Smooth muscle cell (in vitro differentiated cells): ENCODE results near the gene MEF2A. TPM values are rescaled to one million over a fixed set of nuclear protein-coding genes. Genes with fewer than 3 reads are reported as not detected.

Source experiments
- DNase-seq: peaks from one replicate; lab custom pipeline; 2025; ENCODE audit not compliant: unreplicated experiment; lab: John Stamatoyannopoulos, UW
- H2AFZ ChIP-seq: fragments of 200-600 bp; sonication (generic); 2 replicates; pipeline ENCODE4 v1.6.0; 2016; ENCODE audit warnings: antibody characterized with exemption, low read depth, mild to moderate bottlenecking
- H3F3A ChIP-seq: fragments of 200-600 bp; sonication (generic); 2 replicates; pipeline ENCODE4 v1.6.0; 2017; ENCODE audit warnings: antibody characterized with exemption, low read depth
- H3K27ac ChIP-seq: fragments of 200-600 bp; sonication (generic); 2 replicates; pipeline ENCODE4 v1.5.1; 2016; ENCODE audit warnings: low read depth, mild to moderate bottlenecking
- H3K27me3 ChIP-seq: fragments of 200-600 bp; sonication (generic); 2 replicates; pipeline ENCODE4 v1.6.1; 2016; ENCODE audit warnings: low read depth, mild to moderate bottlenecking
- H3K36me3 ChIP-seq: fragments of 200-600 bp; sonication (generic); 2 replicates; pipeline ENCODE4 v1.5.1; 2016; ENCODE audit warnings: low read depth
- H3K4me1 ChIP-seq: fragments of 200-600 bp; sonication (generic); 2 replicates; pipeline ENCODE4 v1.5.1; 2016; ENCODE audit warnings: low read depth
- H3K4me2 ChIP-seq: fragments of 200-600 bp; sonication (generic); 2 replicates; pipeline ENCODE4 v1.6.0; 2016; ENCODE audit warnings: mild to moderate bottlenecking
- H3K4me3 ChIP-seq: fragments of 200-600 bp; sonication (generic); 2 replicates; pipeline ENCODE4 v1.5.1; 2016; ENCODE audit warnings: mild to moderate bottlenecking
- H3K79me2 ChIP-seq: fragments of 200-600 bp; sonication (generic); 2 replicates; pipeline ENCODE4 v1.6.0; 2016; ENCODE audit warnings: low read depth, mild to moderate bottlenecking
- H3K9ac ChIP-seq: fragments of 200-600 bp; sonication (generic); 2 replicates; pipeline ENCODE4 v1.6.0; 2016; ENCODE audit warnings: low read depth
- H3K9me3 ChIP-seq: fragments of 200-600 bp; sonication (generic); replicated peaks from 2 replicates; pipeline ENCODE4 v1.5.1; 2016; ENCODE audit warnings: low read depth
- H4K20me1 ChIP-seq: fragments of 200-600 bp; sonication (generic); 2 replicates; pipeline ENCODE4 v1.6.0; 2016; ENCODE audit warnings: low read depth
- WGBS: methylation state at CpG from one replicate; pipeline ENCODE4 v1.1.7; 2016; ENCODE audit warnings: low lambda C conversion rate; 5-methylcytosine and 5-hydroxymethylcytosine counted together
- polyA plus RNA-seq: library from polyadenylated mRNA; unstranded; fragments of >200 nt; fragmentation: Nextera tagmentation; extraction: Ambion mirVana; gene quantifications from 2 replicates; pipeline ENCODE4 v1.2.1, GENCODE V29; 2016
- total RNA-seq: library from RNA; depleted of rRNA; stranded (reverse); fragments of >200 nt; gene quantifications from 2 replicates; pipeline ENCODE4 v1.2.3, GENCODE V29; 2014
- TF ChIP-seq, protein P1 (sequence below): fragments of 200-600 bp; sonication (generic); IDR thresholded peaks from 2 replicates; pipeline ENCODE4 v1.5.1; 2017; ENCODE audit warnings: borderline replicate concordance, mild to moderate bottlenecking, antibody characterized with exemption; ENCODE audit not compliant: insufficient read depth, poor library complexity, severe bottlenecking

Gene MEF2A
- total and polyA plus RNA-seq, 2 experiments from 2014 or later: 12.3 to 75.8 TPM

GRCh38 chr15:99613887-99614647 is 48.3 kb downstream of the MEF2A start:
- WGBS: 97% methylated on average over 6 of the region's 6 CpGs
- Histone ChIP-seq H4K20me1 (peaks cover 91% of the 10 kb centered on the region), H3K4me1 (peaks cover 8% of the 10 kb centered on the region), H3K4me3 (no peak overlapping the region), H2AFZ (no peak overlapping the region), H3K9me3 (no peaks in the 10 kb centered on the region), H3K27me3 (no peaks in the 10 kb centered on the region), H3K79me2 (peaks cover 96% of the 10 kb centered on the region), H3K27ac (no peak overlapping the region), H3K36me3 (no peaks in the 10 kb centered on the region), H3K9ac (no peak overlapping the region), H3F3A (peaks cover 5% of the 10 kb centered on the region), H3K4me2 (no peak overlapping the region)
- TF ChIP-seq, protein P1, sequence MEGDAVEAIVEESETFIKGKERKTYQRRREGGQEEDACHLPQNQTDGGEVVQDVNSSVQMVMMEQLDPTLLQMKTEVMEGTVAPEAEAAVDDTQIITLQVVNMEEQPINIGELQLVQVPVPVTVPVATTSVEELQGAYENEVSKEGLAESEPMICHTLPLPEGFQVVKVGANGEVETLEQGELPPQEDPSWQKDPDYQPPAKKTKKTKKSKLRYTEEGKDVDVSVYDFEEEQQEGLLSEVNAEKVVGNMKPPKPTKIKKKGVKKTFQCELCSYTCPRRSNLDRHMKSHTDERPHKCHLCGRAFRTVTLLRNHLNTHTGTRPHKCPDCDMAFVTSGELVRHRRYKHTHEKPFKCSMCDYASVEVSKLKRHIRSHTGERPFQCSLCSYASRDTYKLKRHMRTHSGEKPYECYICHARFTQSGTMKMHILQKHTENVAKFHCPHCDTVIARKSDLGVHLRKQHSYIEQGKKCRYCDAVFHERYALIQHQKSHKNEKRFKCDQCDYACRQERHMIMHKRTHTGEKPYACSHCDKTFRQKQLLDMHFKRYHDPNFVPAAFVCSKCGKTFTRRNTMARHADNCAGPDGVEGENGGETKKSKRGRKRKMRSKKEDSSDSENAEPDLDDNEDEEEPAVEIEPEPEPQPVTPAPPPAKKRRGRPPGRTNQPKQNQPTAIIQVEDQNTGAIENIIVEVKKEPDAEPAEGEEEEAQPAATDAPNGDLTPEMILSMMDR: no peak
- DNase-seq: no peak

GRCh38 chr15:99614749-99615288 is 49.0 kb downstream of the MEF2A start:
- H3K4me2 ChIP-seq: no peak overlapping the region
- TF ChIP-seq, protein P1: no peak
- H3K27me3 ChIP-seq: no peaks in the 10 kb centered on the region
- WGBS: 10% methylated on average over 1 of the region's 1 CpG
- no peak overlapping the region for H3K4me3 ChIP-seq
- H2AFZ ChIP-seq: no peak overlapping the region
- DNase-seq: no peak
- peaks cover 97% of the 10 kb centered on the region for H3K79me2 ChIP-seq
- peaks cover 5% of the 10 kb centered on the region for H3F3A ChIP-seq
- no peaks in the 10 kb centered on the region for H3K36me3 ChIP-seq
- no peaks in the 10 kb centered on the region for H3K9me3 ChIP-seq
- no peak overlapping the region for H3K27ac ChIP-seq
- H4K20me1 ChIP-seq: peaks cover 91% of the 10 kb centered on the region
- no peak overlapping the region for H3K9ac ChIP-seq
- H3K4me1 ChIP-seq: peaks cover 10% of the 10 kb centered on the region

GRCh38 chr15:99615460-99615859 is 49.7 kb downstream of the MEF2A start:
- Histone ChIP-seq H4K20me1 (peaks cover 97% of the 10 kb centered on the region), H3K36me3 (no peaks in the 10 kb centered on the region), H3K4me1 (peaks cover 10% of the 10 kb centered on the region), H3K9me3 (no peaks in the 10 kb centered on the region), H3K27ac (no peak overlapping the region), H3K9ac (no peak overlapping the region), H3K79me2 (peaks cover 99% of the 10 kb centered on the region), H3K4me3 (no peak overlapping the region), H3K27me3 (no peaks in the 10 kb centered on the region), H3K4me2 (no peak overlapping the region), H2AFZ (no peak overlapping the region), H3F3A (peaks cover 5% of the 10 kb centered on the region)
- WGBS: 89% methylated on average over 3 of the region's 3 CpGs
- TF ChIP-seq, protein P1: no peak
- DNase-seq: no peak

DNA sequence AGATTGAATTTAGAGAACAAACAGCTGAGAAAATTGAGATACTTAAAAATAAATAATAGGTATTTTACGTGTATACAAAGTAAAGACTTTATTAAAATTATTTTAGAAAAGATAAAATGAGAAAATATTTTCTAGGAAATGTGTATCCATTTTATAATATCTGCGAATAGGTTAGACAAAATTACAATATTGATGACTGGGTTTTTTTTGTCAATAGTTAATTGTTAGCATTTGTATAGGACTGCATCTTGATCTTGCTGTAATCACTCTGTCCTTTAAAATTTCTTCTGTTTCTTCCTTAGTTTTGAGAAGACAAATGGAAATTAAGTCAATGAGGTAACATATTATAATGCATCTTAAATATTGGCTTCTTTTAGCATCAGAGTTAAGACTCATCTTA is 50.3 kb downstream of the MEF2A start:
- no peak overlapping the region for H3K4me3 ChIP-seq
- no peaks in the 10 kb centered on the region for H3K36me3 ChIP-seq
- TF ChIP-seq, protein P1: no peak
- H3K9ac ChIP-seq: no peak overlapping the region
- H3K27me3 ChIP-seq: no peaks in the 10 kb centered on the region
- no peak overlapping the region for H3K4me2 ChIP-seq
- peaks cover 99% of the 10 kb centered on the region for H3K79me2 ChIP-seq
- no peaks in the 10 kb centered on the region for H3K9me3 ChIP-seq
- H4K20me1 ChIP-seq: peaks cover 99% of the 10 kb centered on the region
- no peak for DNase-seq
- H3K4me1 ChIP-seq: peaks cover 10% of the 10 kb centered on the region
- H3F3A ChIP-seq: peaks cover 5% of the 10 kb centered on the region
- no peak overlapping the region for H2AFZ ChIP-seq
- WGBS: 96% methylated on average over 2 of the region's 2 CpGs
- no peak overlapping the region for H3K27ac ChIP-seq
